H9 (cell line): ENCODE data around the gene NINJ1. TPM values are rescaled to one million over a fixed set of nuclear protein-coding genes. Genes with fewer than 3 reads are reported as not detected.

ENCODE experiments used
- DNase-seq: peaks from one replicate; pipeline ENCODE4 v3.0.0-alpha.2; 2017
- H2AFZ ChIP-seq: one replicate; pipeline ENCODE4 v1.6.1; 2013; ENCODE audit warnings: mild to moderate bottlenecking, low read length, control low read depth, moderate library complexity
- H2AK5ac ChIP-seq: 2 replicates; pipeline ENCODE4 v1.6.1; 2013; ENCODE audit warnings: low read length, control low read depth, mixed read lengths; ENCODE audit not compliant: insufficient read length
- H2BK120ac ChIP-seq: one replicate; pipeline ENCODE4 v1.6.1; 2013; ENCODE audit warnings: low read depth, mild to moderate bottlenecking, low read length, control low read depth, inconsistent platforms; ENCODE audit not compliant: poor library complexity, severe bottlenecking
- H2BK12ac ChIP-seq: 2 replicates; pipeline ENCODE4 v1.6.1; 2013; ENCODE audit warnings: low read length, control low read depth, mixed read lengths, low read depth; ENCODE audit not compliant: insufficient read length
- H2BK15ac ChIP-seq: 2 replicates; pipeline ENCODE4 v1.6.1; 2013; ENCODE audit warnings: low read depth, low read length, control low read depth
- H2BK20ac ChIP-seq: one replicate; pipeline ENCODE4 v1.6.1; 2013; ENCODE audit warnings: low read depth, mild to moderate bottlenecking, low read length, control low read depth, inconsistent platforms; ENCODE audit not compliant: poor library complexity, severe bottlenecking
- H2BK5ac ChIP-seq: 2 replicates; pipeline ENCODE4 v1.6.1; 2013; ENCODE audit warnings: low read length, control low read depth, mixed read lengths; ENCODE audit not compliant: insufficient read length
- H3K14ac ChIP-seq: 2 replicates; pipeline ENCODE4 v1.6.1; 2013; ENCODE audit warnings: low read length, control low read depth; ENCODE audit not compliant: insufficient read depth
- H3K18ac ChIP-seq: 2 replicates; pipeline ENCODE4 v1.6.1; 2013; ENCODE audit warnings: low read depth, mild to moderate bottlenecking, mixed read lengths, low read length, control low read depth; ENCODE audit not compliant: insufficient read length
- H3K23ac ChIP-seq: 2 replicates; pipeline ENCODE4 v1.6.1; 2013; ENCODE audit warnings: low read length, control low read depth, mixed read lengths, low read depth; ENCODE audit not compliant: insufficient read length
- H3K23me2 ChIP-seq: 2 replicates; pipeline ENCODE4 v1.6.1; 2013; ENCODE audit warnings: low read depth, mild to moderate bottlenecking, mixed read lengths, low read length, control low read depth; ENCODE audit not compliant: insufficient read length, poor library complexity, severe bottlenecking
- H3K27ac ChIP-seq: 2 replicates; pipeline ENCODE4 v1.5.1; 2013; ENCODE audit warnings: low read length, control low read depth, mixed read lengths, low read depth; ENCODE audit not compliant: insufficient read length
- H3K27me3 ChIP-seq: 2 replicates; pipeline ENCODE4 v1.6.1; 2013; ENCODE audit warnings: low read length, control low read depth, inconsistent platforms; ENCODE audit not compliant: insufficient read depth
- H3K4ac ChIP-seq: 2 replicates; pipeline ENCODE4 v1.6.1; 2013; ENCODE audit warnings: low read depth, mild to moderate bottlenecking, control low read depth, inconsistent platforms, low read length, moderate library complexity
- H3K4me1 ChIP-seq: 2 replicates; pipeline ENCODE4 v1.6.1; 2013; ENCODE audit warnings: low read length, control low read depth, inconsistent platforms; ENCODE audit not compliant: insufficient read depth
- H3K4me2 ChIP-seq: 2 replicates; pipeline ENCODE4 v1.6.1; 2013; ENCODE audit warnings: low read length, control low read depth, mixed read lengths; ENCODE audit not compliant: insufficient read length, insufficient read depth
- H3K56ac ChIP-seq: 2 replicates; pipeline ENCODE4 v1.6.1; 2013; ENCODE audit warnings: low read depth, mild to moderate bottlenecking, mixed read lengths, low read length, control low read depth; ENCODE audit not compliant: insufficient read length
- H3K79me1 ChIP-seq: 2 replicates; pipeline ENCODE4 v1.6.1; 2013; ENCODE audit warnings: low read depth, mild to moderate bottlenecking, moderate library complexity, low read length, control low read depth, inconsistent platforms; ENCODE audit not compliant: insufficient read depth, poor library complexity, severe bottlenecking
- H3K79me2 ChIP-seq: 2 replicates; pipeline ENCODE4 v1.6.1; 2013; ENCODE audit warnings: low read length, control low read depth, inconsistent platforms; ENCODE audit not compliant: insufficient read depth
- H3K9ac ChIP-seq: 2 replicates; pipeline ENCODE4 v1.6.1; 2013; ENCODE audit warnings: low read length, control low read depth, mixed read lengths; ENCODE audit not compliant: insufficient read length; ENCODE audit errors: extremely low read depth
- H3K9me3 ChIP-seq: one replicate; pipeline ENCODE4 v1.6.1; 2013; ENCODE audit warnings: low read depth, low read length, inconsistent platforms; ENCODE audit not compliant: control insufficient read depth
- H3T11ph ChIP-seq: one replicate; pipeline ENCODE4 v1.6.1; 2013; ENCODE audit warnings: mild to moderate bottlenecking, low read length, control low read depth, inconsistent platforms
- H4K20me1 ChIP-seq: one replicate; pipeline ENCODE4 v1.6.1; 2013; ENCODE audit not compliant: control insufficient read depth, insufficient read length, insufficient read depth
- H4K5ac ChIP-seq: 2 replicates; pipeline ENCODE4 v1.6.1; 2013; ENCODE audit warnings: low read depth, mild to moderate bottlenecking, mixed read lengths, low read length, control low read depth; ENCODE audit not compliant: insufficient read length
- H4K8ac ChIP-seq: replicated peaks from 2 replicates; pipeline ENCODE4 v1.6.1; 2013; ENCODE audit warnings: low read length, control low read depth, mixed read lengths, low read depth; ENCODE audit not compliant: insufficient read length
- H4K91ac ChIP-seq: 2 replicates; pipeline ENCODE4 v1.6.1; 2013; ENCODE audit warnings: low read depth, mild to moderate bottlenecking, moderate library complexity, mixed read lengths, low read length, control low read depth; ENCODE audit not compliant: insufficient read length
- H3K27ac Mint-ChIP-seq, 3 experiments: 2 replicates in 2 of 3; 3 replicates in 1 of 3; pipeline ENCODE4 v1.8.0; 2020 to 2021; ENCODE audit warnings: mixed read lengths in 3 of 3, mild to moderate bottlenecking in 1 of 3, moderate library complexity in 1 of 3
- H3K27me3 Mint-ChIP-seq: 2 replicates; pipeline ENCODE4 v1.8.0; 2021; ENCODE audit warnings: low read depth, mild to moderate bottlenecking, moderate library complexity, mixed read lengths
- H3K36me3 Mint-ChIP-seq, 3 experiments: 2 replicates in 2 of 3; 3 replicates in 1 of 3; pipeline ENCODE4 v1.8.0; 2020 to 2021; ENCODE audit warnings: low read depth in 3 of 3, mixed read lengths in 3 of 3; ENCODE audit not compliant: insufficient read depth in 1 of 3
- H3K4me1 Mint-ChIP-seq, 2 experiments: 2 replicates each; pipeline ENCODE4 v1.8.0; 2020; ENCODE audit warnings: mixed read lengths in 2 of 2
- H3K4me3 Mint-ChIP-seq, 2 experiments: 2 replicates in 1 of 2; 3 replicates in 1 of 2; pipeline ENCODE4 v1.8.0; 2020 to 2021; ENCODE audit warnings: mild to moderate bottlenecking in 2 of 2, mixed read lengths in 2 of 2, moderate library complexity in 1 of 2
- H3K9me3 Mint-ChIP-seq, 2 experiments: 2 replicates in 1 of 2; 3 replicates in 1 of 2; pipeline ENCODE4 v1.8.0; 2020; ENCODE audit warnings: mild to moderate bottlenecking in 2 of 2, mixed read lengths in 2 of 2, moderate library complexity in 1 of 2
- CTCF ChIP-seq: fragments of 200-600 bp; sonication (generic); conservative IDR thresholded peaks from 3 replicates; pipeline ENCODE4 v1.8.0; 2021; ENCODE audit warnings: antibody characterized with exemption, mild to moderate bottlenecking
- WGBS: extraction: QIAGEN DNeasy Blood & Tissue Kit; methylation state at CpG from one replicate; pipeline ENCODE4 v1.1.7; 2013; ENCODE audit warnings: missing lambda C conversion rate, low lambda C conversion rate, mixed read lengths; ENCODE audit not compliant: insufficient read length; ENCODE audit errors: extremely low coverage; 5-methylcytosine and 5-hydroxymethylcytosine counted together
- total RNA-seq: library from RNA; stranded (reverse); gene quantifications from 2 replicates; pipeline ENCODE4 v1.2.1, GENCODE V29; 2021

Gene NINJ1
- total RNA-seq, 1 experiment from 2014 or later, result 28.9 TPM

GRCh38 chr9:93111371-93112115 is 22.5 kb downstream of the NINJ1 start:
- Histone ChIP-seq H4K20me1 (no peaks in the 10 kb centered on the region), H2BK5ac (no peak overlapping the region), H3K23me2 (no peaks in the 10 kb centered on the region), H3K79me1 (peaks cover 3% of the 10 kb centered on the region), H3K9ac (no peak overlapping the region), H3K14ac (no peak overlapping the region), H3K27me3 (no peaks in the 10 kb centered on the region), H4K91ac (no peak overlapping the region), H2AK5ac (no peak overlapping the region), H4K5ac (no peak overlapping the region), H3K56ac (no peak overlapping the region), H3T11ph (no peak overlapping the region), H3K27ac (no peak overlapping the region), H3K79me2 (no peaks in the 10 kb centered on the region), H2BK20ac (no peak overlapping the region), H2AFZ (no peak overlapping the region), H3K4me1 (no peaks in the 10 kb centered on the region), H3K9me3 (no peaks in the 10 kb centered on the region), H3K23ac (no peak overlapping the region), H3K4ac (no peak overlapping the region), H4K8ac (no peak overlapping the region), H2BK120ac (no peak overlapping the region), H3K4me2 (no peak overlapping the region), H2BK15ac (no peak overlapping the region), H3K18ac (no peak overlapping the region), H2BK12ac (no peak overlapping the region)
- no peak for TF ChIP-seq CTCF
- no peaks in the 10 kb centered on the region for H3K27me3 Mint-ChIP-seq
- H3K27ac Mint-ChIP-seq, result no peak overlapping the region
- no peak overlapping the region for H3K4me3 Mint-ChIP-seq
- H3K9me3 Mint-ChIP-seq, result no peaks in the 10 kb centered on the region
- DNase-seq, result no peak
- peaks cover 15 to 20% of the 10 kb centered on the region in 2 experiments for H3K4me1 Mint-ChIP-seq
- WGBS, result no CpG with 5 or more reads among the region's 18 CpGs
- H3K36me3 Mint-ChIP-seq, result peaks cover 0 to 8% (median 3%) of the 10 kb centered on the region in 3 experiments; a peak in 5 of 7 replicates
